Endothelial cell of umbilical vein (primary cell): ENCODE measurements around the gene PPFIBP1. TPM values are rescaled to one million over a fixed set of nuclear protein-coding genes. Genes with fewer than 3 reads are reported as not detected.

ENCODE experiments used
- BruUV-seq: library from RNA; stranded (reverse); fragments of 400-500 nt; replicated peaks from 2 replicates; lab custom pipeline; 2021; lab: Mats Ljungman, UMichigan
- CTCF ChIA-PET: fragments of 300-600, 350-600 bp; sonication (Branson Sonifier 250); formaldehyde crosslinking; loops from one replicate; lab custom pipeline; 2021; ENCODE audit warnings: antibody characterized with exemption, inconsistent platforms; lab: Charles Lee
- POLR2A ChIA-PET: fragments of 300-600, 350-600 bp; sonication (Branson Sonifier 250); formaldehyde crosslinking; loops from one replicate; lab custom pipeline; 2021; ENCODE audit warnings: antibody characterized with exemption, inconsistent platforms; lab: Charles Lee
- DNase-seq: peaks from one replicate; pipeline ENCODE4 v3.0.0-alpha.2; 2011; ENCODE audit warnings: low read depth, low spot score
- FAIRE-seq: peaks from 2 replicates; lab custom pipeline; 2011; peaks lifted over from hg19 to GRCh38; lab: Jason Lieb, UNC
- H2AFZ ChIP-seq: 2 replicates; pipeline ENCODE4 v1.6.0; 2012; ENCODE audit warnings: low read depth, low read length, control low read depth, inconsistent platforms
- H3K27ac ChIP-seq: 2 replicates; pipeline ENCODE4 v1.5.1; 2011; ENCODE audit warnings: low read depth, mild to moderate bottlenecking, control low read depth, low read length, moderate library complexity; ENCODE audit not compliant: insufficient read depth
- H3K27me3 ChIP-seq, 2 experiments: 2 replicates each; pipeline versions ENCODE4 v1.6.0 to v1.6.1; 2011; ENCODE audit warnings: low read length in 2 of 2, mixed read lengths in 1 of 2; ENCODE audit not compliant: control insufficient read depth in 2 of 2, insufficient read depth in 2 of 2
- H3K36me3 ChIP-seq, 2 experiments: 2 replicates in 1 of 2; 3 replicates in 1 of 2; pipeline ENCODE4 v1.5.1; 2011; ENCODE audit warnings: low read length in 2 of 2, mild to moderate bottlenecking in 1 of 2, moderate library complexity in 1 of 2; ENCODE audit not compliant: control insufficient read depth in 2 of 2, insufficient read depth in 2 of 2; ENCODE audit errors: extremely low read depth in 1 of 2
- H3K4me1 ChIP-seq: 3 replicates; pipeline ENCODE4 v1.5.1; 2011; ENCODE audit warnings: mild to moderate bottlenecking, low read length; ENCODE audit not compliant: control insufficient read depth, insufficient read depth; ENCODE audit errors: extremely low read depth
- H3K4me2 ChIP-seq: 2 replicates; pipeline ENCODE4 v1.6.1; 2011; ENCODE audit warnings: low read length, control low read depth, mixed read lengths; ENCODE audit not compliant: insufficient read depth
- H3K4me3 ChIP-seq, 3 experiments: fragments of 200-600 bp in 1 of 3; sonication (generic), shearing (Covaris generic) in 1 of 3; replicated peaks in 1 of 3; 2 replicates each; pipeline ENCODE4 v1.5.1; 2011 to 2016; ENCODE audit warnings: control low read depth in 3 of 3, low read length in 3 of 3, mild to moderate bottlenecking in 2 of 3, inconsistent platforms in 1 of 3, low read depth in 1 of 3, moderate library complexity in 1 of 3; ENCODE audit not compliant: insufficient read depth in 1 of 3
- H3K79me2 ChIP-seq: 2 replicates; pipeline ENCODE4 v1.6.0; 2012; ENCODE audit warnings: low read length, inconsistent platforms; ENCODE audit not compliant: control insufficient read depth, insufficient read depth
- H3K9ac ChIP-seq: replicated peaks from 2 replicates; pipeline ENCODE3; 2011; ENCODE audit warnings: low read length, control low read depth; ENCODE audit not compliant: insufficient read depth; ENCODE audit errors: extremely low read depth
- H3K9me1 ChIP-seq: replicated peaks from 3 replicates; pipeline ENCODE4 v1.6.0; 2011; ENCODE audit warnings: mild to moderate bottlenecking, low read length; ENCODE audit not compliant: control insufficient read depth, insufficient read depth; ENCODE audit errors: extremely low read depth
- H3K9me3 ChIP-seq: replicated peaks from 2 replicates; pipeline ENCODE4 v1.5.1; 2012; ENCODE audit warnings: low read length, inconsistent platforms; ENCODE audit not compliant: control insufficient read depth, insufficient read depth
- H4K20me1 ChIP-seq: replicated peaks from 2 replicates; pipeline ENCODE3; 2011; ENCODE audit warnings: mild to moderate bottlenecking, low read length; ENCODE audit not compliant: control insufficient read depth, insufficient read depth; ENCODE audit errors: extremely low read depth
- CTCF ChIP-seq, 2 donors: IDR thresholded peaks; 1 replicate in 1 of 2; 2 replicates in 1 of 2; pipeline ENCODE4 v1.5.1; 2011; ENCODE audit warnings: low read length in 2 of 2, mild to moderate bottlenecking in 2 of 2, moderate library complexity in 2 of 2, control low read depth in 1 of 2, inconsistent platforms in 1 of 2, low read depth in 1 of 2; ENCODE audit not compliant: insufficient read depth in 1 of 2; ENCODE audit errors: extremely low read depth in 1 of 2
- EZH2 ChIP-seq: IDR thresholded peaks from 2 replicates; pipeline ENCODE4 v1.6.1; 2012; ENCODE audit warnings: borderline replicate concordance, low read depth, mild to moderate bottlenecking, moderate library complexity, low read length, inconsistent platforms; ENCODE audit not compliant: severe bottlenecking
- FOS ChIP-seq: IDR thresholded peaks from 2 replicates; pipeline ENCODE4 v1.6.1; 2011; ENCODE audit warnings: mild to moderate bottlenecking, low read length, moderate library complexity, borderline replicate concordance; ENCODE audit not compliant: insufficient read depth
- GATA2 ChIP-seq: IDR thresholded peaks from 2 replicates; pipeline ENCODE4 v1.7.0; 2011; ENCODE audit warnings: low read depth, mild to moderate bottlenecking, moderate library complexity, mixed read lengths, low read length; ENCODE audit not compliant: insufficient read length, insufficient read depth
- JUN ChIP-seq: IDR thresholded peaks from 2 replicates; pipeline ENCODE4 v1.6.1; 2011; ENCODE audit warnings: borderline replicate concordance, low read depth; ENCODE audit not compliant: insufficient read length, insufficient read depth
- MAX ChIP-seq: IDR thresholded peaks from 2 replicates; pipeline ENCODE4 v1.6.1; 2011; ENCODE audit not compliant: insufficient read depth, insufficient read length
- MYC ChIP-seq: IDR thresholded peaks from one replicate; pipeline ENCODE4 v1.6.1; 2011; ENCODE audit warnings: mild to moderate bottlenecking, low read depth, low read length
- POLR2A ChIP-seq: IDR thresholded peaks from 2 replicates; pipeline ENCODE4 v1.6.1; 2012; ENCODE audit warnings: low read depth, mild to moderate bottlenecking, control low read depth, low read length
- POLR2AphosphoS5 ChIP-seq: IDR thresholded peaks from 2 replicates; pipeline ENCODE4 v1.6.1; 2012; ENCODE audit warnings: low read depth, mild to moderate bottlenecking, control low read depth, low read length, moderate library complexity; ENCODE audit not compliant: insufficient read depth
- dilution Hi-C: fragments of 300-500 bp; cut with MboI; formaldehyde crosslinking; loops from one replicate; pipeline ENCODE4 v1.15.0; 2019; ENCODE audit warnings: low sequenced_read_pairs; ENCODE audit not compliant: extremely low pct_ligation_motif_present
- intact Hi-C: fragments of 100-400 bp; cut with micrococcal nuclease; formaldehyde crosslinking; loops from one replicate; pipeline ENCODE4 v1.10.0; 2022
- polyA plus RNA-seq, 4 experiments: library from polyadenylated mRNA; depleted of rRNA in 3 of 4; stranded (reverse) in 3 of 4; unstranded in 1 of 4; fragments of >200 nt; gene quantifications; 2 replicates each; pipeline versions ENCODE4 v1.2.1 to v1.2.3, GENCODE V29; 2011 to 2012; ENCODE audit warnings: missing spikeins in 1 of 4
- total RNA-seq: library from RNA; stranded (reverse); gene quantifications from 2 replicates; pipeline ENCODE4 v1.2.3, GENCODE V29; 2021

The PPFIBP1 gene
- total and polyA plus RNA-seq, 2 donors (not counting 3 experiments of a cell fraction or from before 2014, with no cell fraction given), result 45.5 to 154 TPM

DNA sequence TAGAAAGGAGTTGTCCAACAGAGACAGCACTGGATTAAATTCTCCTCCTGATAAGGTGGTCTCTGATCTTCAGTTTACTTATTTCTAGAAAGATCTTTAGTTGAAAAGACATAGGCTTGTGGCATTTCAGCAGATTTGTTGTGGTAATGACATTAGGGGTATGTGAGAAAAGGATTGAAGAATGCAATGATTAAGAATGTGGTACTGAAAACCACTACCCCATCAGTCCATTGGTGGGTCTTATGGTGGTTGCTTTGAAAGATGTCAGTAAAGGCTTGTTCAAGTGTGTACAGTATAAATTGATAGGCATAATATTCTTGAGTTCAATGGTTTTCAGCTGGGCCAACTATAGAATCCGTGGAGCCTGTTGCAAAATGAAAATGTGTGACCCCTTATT is 10.8 kb downstream of the PPFIBP1 start:
- CTCF ChIA-PET, result no interaction called here

More for the DNA sequence above, 10.8 kb downstream of the PPFIBP1 start:
- FAIRE-seq (no peak), DNase-seq (no peak)
- Histone ChIP-seq H3K36me3 (peaks cover 0 to 2% of the 10 kb centered on the region in 2 experiments), H3K9me1 (no peaks in the 10 kb centered on the region), H3K9me3 (no peaks in the 10 kb centered on the region), H3K4me2 (no peak overlapping the region), H2AFZ (no peak overlapping the region), H3K4me3 (no peak overlapping the region), H4K20me1 (peaks cover 13% of the 10 kb centered on the region), H3K4me1 (peaks cover 23% of the 10 kb centered on the region), H3K27me3 (no peaks in the 10 kb centered on the region), H3K27ac (no peak overlapping the region), H3K9ac (no peak overlapping the region), H3K79me2 (peaks cover 97% of the 10 kb centered on the region)
- no TSS peak for BruUV-seq
- intact Hi-C loops, result no loop called here
- POLR2A ChIA-PET, result no interaction called here
- TF ChIP-seq GATA2 (no peak), POLR2AphosphoS5 (no peak), FOS (no peak), MYC (no peak), JUN (no peak), MAX (no peak), POLR2A (no peak), EZH2 (no peak), CTCF (IDR thresholded peaks at IDR 0.05; ENCODE audit: extremely low read depth in 1 of 2, insufficient read depth in 1 of 2, low read depth in 1 of 2, low read length in 2 of 2) (no peak)
- dilution Hi-C loops, result no loop called here
